NCI-H1694 treated with DMSO at 0.1 percent for 48 hours (cell line): ENCODE results near the gene MMP20.

Source experiments
- DNase-seq: peaks from one replicate; lab custom pipeline; 2025; lab: John Stamatoyannopoulos, UW

Gene MMP20

GRCh38 chr11:102592634-102593581, 32.2 kb downstream of the MMP20 start:
- no peak for DNase-seq

- no peak for DNase-seq
Observed at GRCh38 chr11:102592131-102592530, 33.0 kb downstream of the MMP20 start.

- DNase-seq: no peak
Observed at GRCh38 chr11:102591160-102591718, 33.9 kb downstream of the MMP20 start.

- DNase-seq: no peak
Observed at GRCh38 chr11:102590276-102591049, 34.7 kb downstream of the MMP20 start.

GRCh38 chr11:102589047-102589459, 36.1 kb downstream of the MMP20 start:
- DNase-seq: no peak

GRCh38 chr11:102587722-102588121, 37.4 kb downstream of the MMP20 start:
- DNase-seq: no peak

GRCh38 chr11:102583141-102583873, 41.8 kb downstream of the MMP20 start:
- DNase-seq: no peak

- no peak for DNase-seq
Observed at GRCh38 chr11:102582140-102582539, 43.0 kb downstream of the MMP20 start.

GRCh38 chr11:102581066-102581465, 44.1 kb downstream of the MMP20 start:
- DNase-seq: no peak

GRCh38 chr11:102580185-102580951, 44.8 kb downstream of the MMP20 start:
- no peak for DNase-seq

- no peak for DNase-seq
Observed at GRCh38 chr11:102577723-102578122, 47.4 kb downstream of the MMP20 start.

GRCh38 chr11:102577182-102577581, 48.0 kb downstream of the MMP20 start:
- no peak for DNase-seq

GRCh38 chr11:102576350-102576749, 48.8 kb downstream of the MMP20 start:
- no peak for DNase-seq

- no peak for DNase-seq
Observed at GRCh38 chr11:102575012-102575411, 50.1 kb downstream of the MMP20 start.

GRCh38 chr11:102573851-102574250, 51.3 kb downstream of the MMP20 start:
- DNase-seq: no peak

- DNase-seq: no peak
Observed at GRCh38 chr11:102572554-102573220, 52.4 kb downstream of the MMP20 start.

GRCh38 chr11:102568851-102569250, 56.3 kb downstream of the MMP20 start:
- no peak for DNase-seq

- no peak for DNase-seq
Observed at GRCh38 chr11:102566112-102566511, 59.0 kb downstream of the MMP20 start.

- DNase-seq: no peak
Observed at GRCh38 chr11:102564110-102564509, 61.0 kb downstream of the MMP20 start.

GRCh38 chr11:102561636-102562035, 63.5 kb downstream of the MMP20 start:
- no peak for DNase-seq
